PFSK-1 (cell line): ENCODE results near the gene LNX1.

ENCODE experiments used
- FOXP2 ChIP-seq: optimal IDR thresholded peaks from 2 replicates; pipeline ENCODE3; 2011; ENCODE audit warnings: borderline replicate concordance, control low read depth, inconsistent platforms; ENCODE audit not compliant: insufficient read depth; ENCODE audit errors: extremely low read length, extremely low read depth
- POLR2AphosphoS5 ChIP-seq: IDR thresholded peaks from 2 replicates; pipeline ENCODE4 v1.6.1; 2012; ENCODE audit warnings: low read depth, mild to moderate bottlenecking, control low read depth, low read length, moderate library complexity
- REST ChIP-seq, 2 experiments: IDR thresholded peaks; 2 replicates each; pipeline versions ENCODE4 v1.6.1 to v1.8.0; 2011 to 2012; ENCODE audit warnings: low read depth in 2 of 2, low read length in 2 of 2, control low read depth in 1 of 2, inconsistent platforms in 1 of 2, mild to moderate bottlenecking in 1 of 2, moderate library complexity in 1 of 2; ENCODE audit not compliant: insufficient read depth in 1 of 2
- SIN3A ChIP-seq: IDR thresholded peaks from 2 replicates; pipeline ENCODE4 v1.6.1; 2012; ENCODE audit warnings: mild to moderate bottlenecking, low read length, moderate library complexity, borderline replicate concordance; ENCODE audit not compliant: insufficient read depth
- TAF1 ChIP-seq: IDR thresholded peaks from 2 replicates; pipeline ENCODE4 v1.6.1; 2012; ENCODE audit warnings: low read length, control low read depth, borderline replicate concordance; ENCODE audit not compliant: insufficient read depth

Gene LNX1

GRCh38 chr4:53520116-53520515 is 71.2 kb downstream of the LNX1 start:
- TF ChIP-seq TAF1 (no peak), SIN3A (no peak), POLR2AphosphoS5 (no peak), REST (IDR thresholded peaks at IDR 0.05; ENCODE audit: insufficient read depth in 1 of 2, low read depth in 2 of 2, low read length in 2 of 2) (no peak), FOXP2 (no peak)

- no peak for TF ChIP-seq REST (IDR thresholded peaks at IDR 0.05; ENCODE audit: insufficient read depth in 1 of 2, low read depth in 2 of 2, low read length in 2 of 2)
- no peak for TF ChIP-seq FOXP2
- no peak for TF ChIP-seq POLR2AphosphoS5
- no peak for TF ChIP-seq TAF1
- TF ChIP-seq SIN3A: no peak
Measured at GRCh38 chr4:53518807-53519206, 72.5 kb downstream of the LNX1 start.

- TF ChIP-seq TAF1 (no peak), REST (IDR thresholded peaks at IDR 0.05; ENCODE audit: insufficient read depth in 1 of 2, low read depth in 2 of 2, low read length in 2 of 2) (no peak), FOXP2 (no peak)
Measured at GRCh38 chr4:53515076-53515475, 76.2 kb downstream of the LNX1 start.

GRCh38 chr4:53514509-53514908 is 76.8 kb downstream of the LNX1 start:
- TF ChIP-seq SIN3A (no peak), TAF1 (no peak), FOXP2 (no peak), REST (IDR thresholded peaks at IDR 0.05; ENCODE audit: insufficient read depth in 1 of 2, low read depth in 2 of 2, low read length in 2 of 2) (no peak)

- TF ChIP-seq SIN3A: no peak
- no peak for TF ChIP-seq REST (IDR thresholded peaks at IDR 0.05; ENCODE audit: insufficient read depth in 1 of 2, low read depth in 2 of 2, low read length in 2 of 2)
- TF ChIP-seq FOXP2: no peak
- no peak for TF ChIP-seq POLR2AphosphoS5
- no peak for TF ChIP-seq TAF1
Measured at GRCh38 chr4:53512608-53513007, 78.7 kb downstream of the LNX1 start.
